Keratinocyte (primary cell): ENCODE measurements around the gene ATIC.

Source experiments
- CTCF ChIP-seq, 3 experiments: IDR thresholded peaks in 1 of 3; conservative IDR thresholded peaks in 1 of 3; optimal IDR thresholded peaks in 1 of 3; 2 replicates in 2 of 3; 3 replicates in 1 of 3; pipeline versions ENCODE3 to v1.5.1; 2011; ENCODE audit warnings: low read length in 3 of 3, mild to moderate bottlenecking in 3 of 3, moderate library complexity in 2 of 3, control low read depth in 1 of 3, inconsistent platforms in 1 of 3; ENCODE audit not compliant: insufficient read depth in 2 of 3; ENCODE audit errors: extremely low read depth in 1 of 3
- EZH2 ChIP-seq: IDR thresholded peaks from one replicate; pipeline ENCODE4 v1.6.1; 2012; ENCODE audit warnings: inconsistent platforms, mild to moderate bottlenecking, low read length, moderate library complexity

- TF ChIP-seq CTCF (optimal IDR thresholded peaks at IDR 0.05 in 1 of 3, IDR thresholded peaks at IDR 0.05 in 1 of 3, conservative IDR thresholded peaks at IDR 0.05 in 1 of 3; ENCODE audit: extremely low read depth in 1 of 3, insufficient read depth in 2 of 3, low read length in 3 of 3) (no peak), EZH2 (no peak)
These were observed 36.0 kb downstream of the ATIC start for GRCh38 chr2:215347878-215348277.
